ENCODE results near the gene KCNIP3.
"Not testable (repeated sequence)": the region's sequence is repeated elsewhere in the genome, so short reads cannot be mapped to it uniquely, and the experiment has no call there.

DNA sequence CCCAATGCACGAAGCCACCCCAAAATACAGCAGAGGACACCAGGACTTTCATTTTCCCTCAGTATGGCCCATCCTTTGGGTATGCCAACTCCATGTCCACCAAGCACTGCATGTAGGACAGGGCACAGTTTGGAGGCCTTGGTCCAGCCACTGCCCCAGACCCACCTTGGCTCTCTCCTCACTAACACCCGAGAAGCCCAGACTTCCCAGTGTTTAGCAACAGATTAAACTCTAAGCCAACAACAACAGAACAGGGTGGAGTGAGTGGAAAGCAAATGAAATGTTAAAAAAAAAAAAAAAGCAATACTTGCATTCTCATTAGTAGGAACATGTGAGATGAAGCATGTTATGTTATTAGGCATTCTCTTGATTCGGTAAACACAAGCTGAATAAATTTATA is 118.0 kb downstream of the KCNIP3 start:
- TF ChIP-seq POLR2A, CTCF (IDR thresholded peaks at IDR 0.05): not testable (repeated sequence)

All from esophagus squamous epithelium (tissue), 4 donors.